ENCODE data around the gene IP6K2. TPM values are rescaled to one million over a fixed set of nuclear protein-coding genes. Genes with fewer than 3 reads are reported as not detected.
A peak's percentile ranks its signal among the peaks of the same experiment; 100 is the strongest.
"Not testable (repeated sequence)": the region's sequence is repeated elsewhere in the genome, so short reads cannot be mapped to it uniquely, and the experiment has no call there.

Gene IP6K2
- total RNA-seq, 1 donor from 2014 or later = 212 TPM

GRCh38 chr3:48738144-48738536 lies 21.1 kb upstream of the IP6K2 start:
- H3K27ac Mint-ChIP-seq = peak overlapping the region; percentile 19

GRCh38 chr3:48735075-48735767 lies 18.2 kb upstream of the IP6K2 start:
- Mint-ChIP-seq H3K27ac (peak overlapping the region; percentile 90), H3K4me3 (ENCODE audit: low read depth) (peak overlapping the region; percentile 32)
- not testable (repeated sequence) for H3K27me3 Mint-ChIP-seq

More at GRCh38 chr3:48738144-48738536, 21.1 kb upstream of the IP6K2 start:
- DNase-seq (ENCODE audit: low spot score, unreplicated experiment) = no peak
- Mint-ChIP-seq H3K4me3 (ENCODE audit: low read depth) (no peak overlapping the region), H3K4me1 (ENCODE audit: low read depth) (peaks cover 23% of the 10 kb centered on the region), H3K9me3 (ENCODE audit: low read depth) (no peaks in the 10 kb centered on the region), H3K27me3 (no peaks in the 10 kb centered on the region), H3K36me3 (ENCODE audit: insufficient read depth) (no peaks in the 10 kb centered on the region)
- TF ChIP-seq CTCF (IDR thresholded peaks at IDR 0.05; ENCODE audit: unreplicated experiment) = no peak

DNA sequence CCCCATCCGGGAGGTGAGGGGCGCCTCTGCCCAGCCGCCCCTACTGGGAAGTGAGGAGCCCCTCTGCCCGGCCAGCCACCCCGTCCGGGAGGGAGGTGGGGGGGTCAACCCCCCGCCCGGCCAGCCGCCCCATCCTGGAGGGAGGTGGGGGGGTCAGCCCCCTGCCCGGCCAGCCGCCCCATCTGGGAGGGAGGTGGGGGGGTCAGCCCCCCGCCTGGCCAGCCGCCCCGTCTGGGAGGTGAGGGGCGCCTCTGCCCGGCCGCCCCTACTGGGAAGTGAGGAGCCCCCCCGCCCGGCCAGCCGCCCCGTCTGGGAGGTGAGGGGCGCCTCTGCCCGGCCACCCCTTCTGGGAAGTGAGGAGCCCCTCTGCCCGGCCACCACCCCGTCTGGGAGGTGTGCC lies 17.5 kb upstream of the IP6K2 start:
- not testable (repeated sequence) for H3K27me3 Mint-ChIP-seq; H3K4me3 Mint-ChIP-seq (ENCODE audit: low read depth); DNase-seq (ENCODE audit: low spot score, unreplicated experiment); H3K27ac Mint-ChIP-seq; H3K9me3 Mint-ChIP-seq (ENCODE audit: low read depth); H3K36me3 Mint-ChIP-seq (ENCODE audit: insufficient read depth)
- H3K4me1 Mint-ChIP-seq (ENCODE audit: low read depth) = peaks cover 13% of the 10 kb centered on the region

More at GRCh38 chr3:48735075-48735767, 18.2 kb upstream of the IP6K2 start:
- H3K9me3 Mint-ChIP-seq (ENCODE audit: low read depth); H3K36me3 Mint-ChIP-seq (ENCODE audit: insufficient read depth); DNase-seq (ENCODE audit: low spot score, unreplicated experiment): not testable (repeated sequence)
- peaks cover 17% of the 10 kb centered on the region for H3K4me1 Mint-ChIP-seq (ENCODE audit: low read depth)

- H3K9me3 Mint-ChIP-seq (ENCODE audit: low read depth) = not testable (repeated sequence)
These were observed 16.9 kb upstream of the IP6K2 start for GRCh38 chr3:48733752-48734518.

DNA sequence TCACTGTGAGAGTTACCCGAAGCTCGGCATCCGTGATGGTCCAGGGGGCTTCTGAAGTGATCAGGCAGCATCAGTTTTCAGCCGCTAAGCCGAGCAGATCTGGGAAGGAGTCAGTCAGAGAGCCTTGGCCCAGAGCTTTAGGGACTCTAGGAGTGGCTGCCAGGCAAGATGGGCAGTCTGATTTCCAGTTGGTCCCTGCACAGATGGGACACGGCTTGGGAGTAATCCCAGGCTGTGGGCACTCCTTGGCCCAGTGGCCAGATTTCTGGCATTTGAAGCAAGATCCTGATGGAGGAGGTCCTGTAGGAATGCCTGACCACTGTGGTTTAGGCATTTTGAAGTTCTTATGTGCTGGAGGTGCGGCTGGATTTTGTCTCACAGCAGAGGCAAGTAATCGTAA lies 10.5 kb upstream of the IP6K2 start:
- no peaks in the 10 kb centered on the region for H3K27me3 Mint-ChIP-seq
- no peak overlapping the region for H3K27ac Mint-ChIP-seq
- no peaks in the 10 kb centered on the region for H3K36me3 Mint-ChIP-seq (ENCODE audit: insufficient read depth)
- no peaks in the 10 kb centered on the region for H3K9me3 Mint-ChIP-seq (ENCODE audit: low read depth)
- peaks cover 6% of the 10 kb centered on the region for H3K4me1 Mint-ChIP-seq (ENCODE audit: low read depth)
- H3K4me3 Mint-ChIP-seq (ENCODE audit: low read depth) = no peak overlapping the region
- DNase-seq (ENCODE audit: low spot score, unreplicated experiment) = no peak
- no peak for TF ChIP-seq CTCF (IDR thresholded peaks at IDR 0.05; ENCODE audit: unreplicated experiment)

More at GRCh38 chr3:48733752-48734518, 16.9 kb upstream of the IP6K2 start:
- not testable (repeated sequence) for H3K4me3 Mint-ChIP-seq (ENCODE audit: low read depth); H3K27ac Mint-ChIP-seq; H3K27me3 Mint-ChIP-seq; DNase-seq (ENCODE audit: low spot score, unreplicated experiment); H3K36me3 Mint-ChIP-seq (ENCODE audit: insufficient read depth)
- H3K4me1 Mint-ChIP-seq (ENCODE audit: low read depth) = peaks cover 12% of the 10 kb centered on the region

DNA sequence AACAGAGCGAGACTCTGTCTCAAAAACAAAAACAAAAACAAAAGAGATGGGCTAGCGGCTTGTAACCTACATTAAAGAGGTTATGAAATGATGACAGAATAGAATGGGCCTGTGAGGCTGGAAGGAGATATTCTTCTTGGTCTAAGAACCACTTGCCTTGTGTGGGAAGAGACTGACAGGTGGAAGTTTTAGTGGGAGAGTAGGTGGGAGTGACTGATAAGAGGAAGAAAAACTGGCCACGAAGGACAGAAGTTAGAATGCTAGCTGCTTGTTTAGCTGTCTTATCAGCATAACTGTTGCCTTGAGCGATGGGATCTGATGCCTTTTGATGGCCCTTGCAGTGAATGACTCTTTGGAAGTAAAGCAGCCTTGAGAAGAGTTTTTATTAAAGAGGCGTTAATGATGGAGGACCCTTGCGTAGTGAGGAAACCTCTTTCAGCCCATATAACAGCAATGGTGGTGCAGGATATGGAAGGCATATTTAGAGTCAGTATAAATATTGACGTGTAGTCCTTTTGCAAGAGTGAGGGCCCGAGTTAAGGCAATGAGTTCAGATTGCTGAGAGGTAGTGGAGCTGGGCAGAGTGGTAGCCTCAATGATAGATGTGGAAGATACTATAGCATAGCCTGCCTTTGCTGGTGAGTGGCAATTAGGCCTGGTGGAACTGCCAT lies 8.3 kb upstream of the IP6K2 start:
- H3K36me3 Mint-ChIP-seq (ENCODE audit: insufficient read depth); DNase-seq (ENCODE audit: low spot score, unreplicated experiment); H3K9me3 Mint-ChIP-seq (ENCODE audit: low read depth); H3K4me3 Mint-ChIP-seq (ENCODE audit: low read depth); H3K27ac Mint-ChIP-seq; H3K27me3 Mint-ChIP-seq: not testable (repeated sequence)
- peaks cover 11% of the 10 kb centered on the region for H3K4me1 Mint-ChIP-seq (ENCODE audit: low read depth)

- Mint-ChIP-seq H3K4me3 (ENCODE audit: low read depth) (no peak overlapping the region), H3K4me1 (ENCODE audit: low read depth) (peaks cover 15% of the 10 kb centered on the region), H3K27me3 (no peaks in the 10 kb centered on the region), H3K36me3 (ENCODE audit: insufficient read depth) (no peaks in the 10 kb centered on the region), H3K9me3 (ENCODE audit: low read depth) (no peaks in the 10 kb centered on the region), H3K27ac (no peak overlapping the region)
- no peak for DNase-seq (ENCODE audit: low spot score, unreplicated experiment)
- TF ChIP-seq CTCF (IDR thresholded peaks at IDR 0.05; ENCODE audit: unreplicated experiment) = no peak
These were observed 6.7 kb upstream of the IP6K2 start for GRCh38 chr3:48723725-48724124.

DNA sequence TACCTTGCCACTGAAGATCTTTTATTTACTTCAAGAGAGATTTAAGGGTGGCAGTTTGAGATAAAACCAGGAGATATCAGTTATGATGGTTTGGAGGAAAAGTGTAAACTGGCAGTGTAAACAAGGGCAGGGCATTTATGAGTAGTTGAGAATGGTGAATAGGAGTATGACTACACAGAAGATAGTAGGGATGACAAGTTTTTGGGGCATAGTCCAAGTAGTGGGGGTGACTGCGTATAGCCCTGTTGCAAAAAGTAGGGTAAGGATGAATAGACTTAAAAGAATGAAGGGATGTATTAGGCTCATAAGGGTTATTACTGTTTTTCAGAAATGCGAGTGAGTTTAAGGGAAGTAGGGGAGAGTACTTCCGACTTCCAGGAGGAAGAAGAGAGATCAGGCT lies 6.3 kb upstream of the IP6K2 start:
- H3K36me3 Mint-ChIP-seq (ENCODE audit: insufficient read depth); H3K9me3 Mint-ChIP-seq (ENCODE audit: low read depth); DNase-seq (ENCODE audit: low spot score, unreplicated experiment); H3K27me3 Mint-ChIP-seq; H3K4me3 Mint-ChIP-seq (ENCODE audit: low read depth); H3K27ac Mint-ChIP-seq: not testable (repeated sequence)
- peaks cover 15% of the 10 kb centered on the region for H3K4me1 Mint-ChIP-seq (ENCODE audit: low read depth)

All from progenitor cell of endocrine pancreas (in vitro differentiated cells).